GM18861 (cell line): ENCODE data around the gene FAM228A.
A peak's percentile ranks its signal among the peaks of the same experiment; 100 is the strongest.
"Not testable (repeated sequence)": the region's sequence is repeated elsewhere in the genome, so short reads cannot be mapped to it uniquely, and the experiment has no call there.

Experiments used
- ATAC-seq: cut with Tn5 transposase; IDR thresholded peaks from one replicate; pipeline ENCODE4 v1.9.1; 2021; ENCODE audit not compliant: unreplicated experiment

FAM228A gene

DNA sequence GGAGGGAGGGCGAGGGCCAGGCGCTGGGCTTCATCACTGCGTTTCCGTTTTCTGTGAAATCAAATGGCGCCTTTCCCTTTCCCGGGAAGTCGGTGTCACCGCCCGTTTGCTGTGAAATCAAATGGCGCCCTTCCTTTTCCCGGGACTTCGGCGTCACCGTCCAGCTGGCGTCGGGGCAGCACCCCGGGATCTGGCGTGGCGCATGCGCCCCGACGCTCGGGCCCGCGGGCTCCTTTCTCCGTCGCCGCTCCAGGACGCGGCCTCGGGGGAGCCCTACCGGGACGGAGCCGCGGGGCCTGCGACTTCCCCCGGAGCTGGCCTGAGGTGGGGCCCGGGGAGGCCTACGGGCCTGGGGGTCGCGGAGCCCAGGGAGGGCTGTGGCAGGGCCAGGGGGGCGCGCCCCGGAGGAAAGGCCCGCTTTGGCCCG, at the start of gene FAM228A:
FAM228A (plus strand) TSS at position 203 of the 427 bp plus-strand sequence. CDS start 428 bp downstream, outside the sequence.
- no peak for ATAC-seq

DNA sequence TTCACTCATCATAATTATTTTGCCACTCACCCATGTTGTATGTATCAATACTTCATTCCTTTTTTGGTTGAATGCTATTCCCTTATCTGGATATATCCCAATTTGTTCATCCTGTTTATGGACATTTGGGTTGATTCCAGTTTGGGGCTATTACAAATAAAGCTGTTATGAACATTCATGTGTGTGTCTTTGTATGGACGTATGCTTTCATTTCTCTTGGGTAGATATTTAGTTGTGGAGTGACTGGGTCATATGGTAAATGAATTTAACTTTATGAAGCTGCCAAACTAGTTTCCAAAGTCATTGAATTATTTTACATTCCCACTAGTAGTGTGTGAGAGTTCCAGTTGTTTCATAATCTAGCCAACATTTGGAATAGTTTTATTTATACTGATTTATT, 48.9 kb upstream of the FAM228A start:
- ATAC-seq: no peak

DNA sequence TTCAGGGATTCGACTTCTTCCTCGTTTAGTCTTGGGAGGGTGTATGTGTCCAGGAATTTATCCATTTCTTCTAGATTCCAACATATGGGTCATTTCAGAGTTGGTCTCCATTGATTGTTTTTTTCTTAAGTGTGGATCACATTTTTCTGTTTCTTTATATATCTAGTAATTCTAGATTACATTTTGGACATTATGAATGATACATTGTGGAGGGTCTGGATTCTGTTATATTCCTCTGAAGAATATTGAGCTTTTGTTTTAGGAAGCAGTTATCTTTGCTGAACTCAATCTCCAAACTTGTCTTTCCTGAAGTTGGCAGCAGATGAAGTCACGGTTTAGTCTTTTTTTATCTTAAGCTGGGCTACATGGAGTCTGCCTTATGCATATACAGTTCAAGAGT, 42.3 kb upstream of the FAM228A start:
- no peak for ATAC-seq

DNA sequence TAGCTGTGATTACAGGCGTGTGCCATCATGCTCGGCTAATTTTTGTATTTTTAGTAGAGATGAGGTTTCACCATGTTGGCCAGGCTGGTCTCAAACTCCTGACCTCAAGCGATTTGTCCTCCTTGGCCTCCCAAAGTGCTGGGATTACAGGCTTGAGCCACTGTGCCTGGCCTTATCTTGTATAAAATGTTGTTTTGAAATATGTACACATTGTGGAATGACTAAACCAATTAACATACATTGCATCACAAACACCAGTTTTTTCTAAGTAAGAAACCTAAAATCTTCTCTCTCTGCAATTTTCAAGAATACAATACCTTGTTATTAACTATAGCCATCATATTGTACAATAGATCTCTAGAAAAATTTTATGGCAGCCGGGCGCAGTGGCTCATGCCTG, 34.5 kb upstream of the FAM228A start:
- not testable (repeated sequence) for ATAC-seq

DNA sequence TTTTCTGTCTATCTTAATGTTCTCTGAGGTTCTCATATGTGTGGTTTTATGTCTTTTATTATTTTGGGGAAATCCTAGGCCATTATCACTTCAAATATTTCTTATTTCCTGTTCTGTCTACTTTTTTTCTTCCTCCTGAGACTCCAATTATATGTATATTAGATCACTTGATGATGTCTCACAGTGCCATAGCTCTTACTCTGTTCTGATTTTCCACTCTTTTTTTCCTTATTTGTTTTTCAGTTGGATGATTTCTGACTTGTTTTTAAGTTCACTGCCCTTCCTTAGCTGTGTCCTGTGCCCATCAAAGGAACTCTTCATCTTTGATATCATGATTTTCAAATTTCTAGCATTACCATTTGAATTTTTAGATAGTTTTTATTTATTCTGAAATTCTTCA, 27.5 kb upstream of the FAM228A start:
- no peak for ATAC-seq

DNA sequence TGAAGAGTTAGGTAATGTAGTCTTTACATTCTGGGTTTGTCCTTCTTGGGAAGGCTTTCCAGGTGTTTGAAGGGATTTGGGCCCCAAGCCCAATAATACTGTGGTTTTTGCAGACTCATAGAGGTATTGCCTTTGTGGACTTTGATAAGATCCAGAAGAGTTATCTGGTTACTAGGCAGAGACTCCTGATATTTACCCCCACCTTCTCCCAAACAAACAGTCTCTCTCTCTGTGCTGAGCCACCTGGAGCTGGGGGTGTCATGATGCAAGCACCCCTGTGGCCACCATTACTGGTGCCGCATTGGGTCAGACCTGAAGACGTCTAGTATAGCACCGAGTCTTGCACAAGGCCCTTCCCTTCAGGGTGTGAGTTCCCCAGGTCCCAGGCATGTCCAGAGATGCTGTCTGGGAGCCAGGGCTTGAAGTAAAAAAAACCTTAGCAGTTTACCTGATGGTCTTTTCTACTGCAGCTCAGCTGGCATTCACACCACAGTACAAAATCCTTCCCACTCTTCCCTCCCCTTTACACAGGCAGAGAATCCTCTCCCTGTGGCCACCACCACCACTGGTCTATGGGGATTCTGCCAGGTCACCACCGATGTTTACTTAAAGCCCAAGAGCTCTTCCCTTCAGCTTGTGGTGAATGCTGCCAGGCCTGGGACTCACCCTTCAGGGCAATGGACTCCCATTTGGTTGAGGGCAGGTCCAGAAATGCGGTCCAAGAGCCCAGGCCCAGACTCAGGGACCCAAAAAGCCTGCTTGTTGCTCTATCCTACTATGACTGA, 22.2 kb upstream of the FAM228A start:
- no peak for ATAC-seq

DNA sequence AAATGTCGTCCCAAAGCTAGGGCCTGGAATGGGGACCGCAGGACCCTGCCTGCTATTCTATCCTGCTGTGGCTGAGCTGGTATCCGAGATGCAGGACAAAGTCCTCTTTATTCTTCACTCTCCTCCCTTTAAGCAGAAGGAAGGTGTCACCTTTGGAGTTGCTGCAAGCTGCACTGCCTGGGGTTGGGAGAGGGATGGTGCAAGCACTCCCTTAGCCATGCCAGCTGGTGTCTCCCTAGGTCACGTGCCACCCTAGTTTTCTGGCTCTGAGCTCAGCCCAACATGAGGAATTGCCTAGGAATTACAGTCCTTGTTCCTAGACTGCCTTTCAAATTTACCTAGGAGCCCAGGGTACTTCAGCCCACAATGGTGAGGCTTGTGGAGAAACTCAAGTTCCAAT, 21.4 kb upstream of the FAM228A start:
- ATAC-seq: no peak

DNA sequence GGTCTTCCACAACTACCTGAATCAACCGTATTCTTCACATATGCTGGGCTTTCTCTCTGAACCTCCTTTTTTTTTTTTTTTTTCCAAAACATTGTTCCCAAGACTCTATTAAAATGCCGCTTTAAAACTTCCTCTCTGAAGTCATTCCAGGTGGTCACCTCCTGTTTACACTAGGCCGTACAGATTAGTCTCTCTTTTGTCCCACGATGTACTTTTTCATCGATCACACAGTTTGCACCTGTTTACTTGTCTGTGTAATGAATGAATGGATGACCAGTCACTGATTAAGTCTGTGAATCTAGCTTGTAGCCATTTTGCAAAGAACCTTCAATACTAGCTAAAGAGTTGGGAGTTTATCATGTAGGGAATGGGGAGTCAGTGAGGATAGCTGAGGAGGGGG, 16.7 kb upstream of the FAM228A start:
- ATAC-seq: no peak

DNA sequence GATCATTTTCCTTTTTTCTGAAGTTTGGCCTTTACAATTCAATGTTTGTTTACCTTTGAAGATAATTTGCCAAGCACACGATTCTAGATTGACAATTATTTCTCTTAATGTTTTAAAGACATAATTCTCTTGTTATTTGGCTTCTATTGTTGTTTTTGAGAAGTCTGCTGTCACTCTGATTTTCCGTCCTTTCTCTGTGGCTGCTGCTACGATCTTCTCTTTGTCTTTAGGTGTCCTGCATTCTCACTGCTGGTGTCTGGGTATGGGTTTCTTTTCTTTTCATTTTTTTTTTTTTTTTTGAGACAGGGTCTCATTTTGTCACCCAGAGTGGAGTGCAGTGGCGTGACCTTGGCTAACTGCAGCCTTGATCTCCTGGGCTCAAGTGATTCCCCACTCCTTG, 15.1 kb upstream of the FAM228A start:
- ATAC-seq: no peak

DNA sequence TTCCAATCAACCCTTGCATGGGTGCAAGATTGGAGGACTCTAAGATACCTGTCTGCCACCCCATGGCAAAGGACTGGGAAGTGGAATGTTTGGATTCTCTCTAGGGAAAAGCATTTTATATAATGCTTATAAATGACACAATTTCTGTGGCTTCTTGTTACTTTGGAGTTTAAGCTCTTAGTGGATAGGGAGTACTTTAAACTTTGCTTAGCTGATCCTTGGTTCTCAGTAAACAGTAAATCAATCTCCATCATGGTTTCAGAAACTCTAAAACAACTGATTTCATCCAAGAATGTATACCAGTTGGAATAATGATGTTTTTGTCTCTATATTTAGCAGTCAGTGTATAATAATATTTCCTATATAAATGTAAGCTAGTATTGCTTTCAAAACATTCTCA, 14.1 kb upstream of the FAM228A start:
- no peak for ATAC-seq

DNA sequence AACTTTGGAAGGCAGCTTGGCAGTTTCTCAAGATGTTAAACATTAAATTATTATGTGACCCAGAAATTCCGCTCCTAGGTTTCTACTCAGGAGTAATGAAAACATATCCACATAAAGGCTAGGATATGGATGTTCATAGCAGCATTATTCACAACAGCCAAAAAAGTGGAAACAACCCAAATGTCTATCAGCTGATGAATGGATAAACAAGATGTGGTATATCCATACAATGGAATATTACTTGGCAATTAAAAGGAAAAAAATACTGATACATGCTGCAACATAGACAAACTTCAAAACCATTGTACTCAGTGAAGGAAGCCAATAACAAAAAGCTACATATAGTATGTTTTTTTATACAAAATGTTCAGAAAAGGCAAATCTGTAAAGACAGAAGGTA, 12.4 kb upstream of the FAM228A start:
- ATAC-seq: no peak

DNA sequence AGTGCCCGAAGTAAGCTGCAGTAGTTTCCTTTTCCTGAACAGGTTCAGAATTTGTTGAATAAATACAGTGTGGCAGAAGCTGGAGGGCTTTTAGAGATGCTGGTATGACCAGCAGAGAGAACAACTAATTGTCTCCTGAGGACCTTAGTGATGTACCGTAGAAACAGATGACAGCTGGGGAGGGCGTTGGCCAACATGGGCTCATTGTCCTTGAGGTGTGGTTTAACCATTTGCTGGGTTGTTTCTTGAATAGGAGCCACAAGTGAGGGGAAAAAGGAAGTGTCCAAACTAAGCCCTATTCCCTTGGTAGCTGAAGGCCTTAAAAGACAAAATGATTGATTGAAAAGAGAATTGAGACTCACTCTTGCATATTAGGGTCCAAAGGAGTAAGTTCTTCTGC, 11.7 kb upstream of the FAM228A start:
- ATAC-seq: no peak

DNA sequence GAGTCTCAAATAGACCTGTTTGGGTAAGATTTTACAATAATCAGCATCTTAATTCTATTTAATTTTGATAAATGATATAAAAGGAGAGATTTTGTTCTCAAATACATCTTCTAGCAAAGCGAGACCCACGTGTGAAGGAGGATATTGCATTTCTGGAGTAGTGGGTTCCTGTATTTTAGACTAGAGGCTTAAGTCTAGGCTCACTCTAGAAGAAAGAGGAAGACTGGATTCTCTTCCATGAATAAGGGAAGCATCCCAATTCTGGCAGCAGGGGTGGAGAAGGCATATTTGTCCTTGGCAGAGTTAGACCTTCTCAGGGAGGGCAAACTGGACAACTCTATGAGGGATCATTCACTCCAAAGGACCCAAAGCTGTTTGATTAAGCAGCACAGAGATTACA, 11.3 kb upstream of the FAM228A start:
- ATAC-seq: no peak

DNA sequence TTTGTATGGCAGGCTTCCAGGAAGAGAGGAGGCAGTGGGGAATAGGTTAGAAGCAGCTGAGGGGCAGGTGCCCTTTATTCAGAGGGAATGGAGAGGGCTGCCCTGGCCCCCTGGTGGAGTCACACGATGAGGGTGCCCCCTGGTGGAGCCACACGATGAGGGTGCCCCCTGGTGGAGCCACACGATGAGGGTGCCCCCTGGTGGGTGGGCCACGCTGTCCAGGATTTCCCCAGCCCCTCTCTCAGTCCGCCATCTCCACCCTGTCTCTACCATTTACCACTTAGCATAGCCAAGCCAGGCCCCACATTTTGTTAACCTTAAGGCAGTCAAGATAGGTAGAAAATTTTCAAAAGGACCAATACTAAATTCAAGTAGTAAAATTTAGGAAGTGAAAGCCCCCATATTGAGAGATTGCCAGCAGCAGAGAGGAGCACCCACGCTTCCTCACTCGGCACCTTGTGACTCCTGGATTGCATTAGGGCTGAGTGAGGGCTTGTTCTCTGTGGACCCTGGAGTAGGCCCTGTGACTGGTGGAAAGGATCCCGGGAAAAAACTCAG, 10.4 kb upstream of the FAM228A start:
- no peak for ATAC-seq

DNA sequence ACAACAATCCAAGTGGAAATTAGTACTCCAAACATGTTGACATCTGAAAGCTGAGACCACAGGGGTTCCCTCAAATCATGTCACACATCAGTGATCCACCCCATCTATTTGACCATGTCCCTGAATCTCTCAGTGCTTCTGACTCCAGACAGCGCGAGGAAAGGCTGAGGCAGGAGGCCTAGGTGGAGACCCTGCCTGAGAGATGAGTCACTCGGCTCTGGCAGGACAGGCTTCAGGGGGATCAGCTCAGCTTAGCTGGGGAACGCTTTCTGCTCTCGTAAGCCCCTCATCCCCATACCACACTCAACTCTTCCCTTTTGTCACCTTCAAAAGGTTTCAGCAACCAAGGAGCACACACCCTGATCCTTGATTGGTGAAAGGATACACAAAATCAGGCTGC, 5.8 kb upstream of the FAM228A start:
- ATAC-seq: no peak

DNA sequence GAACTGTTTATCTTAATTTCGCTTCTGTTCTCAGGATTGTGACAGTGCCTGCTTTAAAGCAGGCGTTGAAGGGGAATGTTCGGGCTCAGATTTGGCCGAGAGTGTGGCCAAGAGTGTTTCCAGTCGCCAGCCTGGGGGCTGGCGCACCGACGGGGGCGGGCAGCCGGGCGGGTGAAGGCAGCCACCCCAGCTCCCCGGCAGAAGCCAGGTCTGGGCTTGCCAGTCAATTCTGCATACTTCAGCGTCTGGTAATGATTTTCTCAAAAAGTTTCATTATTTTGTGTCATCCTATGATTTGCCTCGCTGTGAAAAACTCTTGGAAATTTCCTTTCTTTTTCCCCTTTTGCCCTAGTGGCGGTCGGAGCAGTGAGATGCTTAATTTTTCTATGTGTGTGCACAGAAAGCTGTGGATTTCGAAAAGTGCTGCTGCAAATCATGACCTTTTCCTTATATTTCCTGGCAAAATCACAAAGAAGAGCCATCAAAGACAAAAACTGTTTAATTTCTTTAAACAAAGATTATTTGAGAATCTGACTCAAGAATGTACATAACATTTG, 856 bp downstream of the FAM228A start:
- ATAC-seq: no peak

DNA sequence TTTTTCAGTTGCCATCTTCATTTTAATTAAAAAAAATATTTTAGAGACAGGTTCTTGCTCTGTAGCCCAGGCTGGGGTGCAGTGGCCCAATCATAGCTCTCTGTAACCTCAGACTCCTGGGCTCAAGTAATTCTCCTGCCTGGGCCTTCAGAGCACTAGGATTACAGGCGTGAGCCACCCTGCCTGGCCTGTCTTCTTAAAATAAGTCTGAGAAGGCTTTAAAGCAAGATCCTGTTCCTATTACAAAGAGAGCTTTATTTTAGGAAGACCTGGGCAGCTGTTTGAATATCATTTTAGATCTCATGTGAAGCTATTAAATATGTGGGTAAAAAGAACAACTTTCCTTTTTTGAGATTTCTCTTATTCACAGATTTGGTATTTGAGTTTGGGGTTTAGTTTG, 1.5 kb downstream of the FAM228A start:
- no peak for ATAC-seq

DNA sequence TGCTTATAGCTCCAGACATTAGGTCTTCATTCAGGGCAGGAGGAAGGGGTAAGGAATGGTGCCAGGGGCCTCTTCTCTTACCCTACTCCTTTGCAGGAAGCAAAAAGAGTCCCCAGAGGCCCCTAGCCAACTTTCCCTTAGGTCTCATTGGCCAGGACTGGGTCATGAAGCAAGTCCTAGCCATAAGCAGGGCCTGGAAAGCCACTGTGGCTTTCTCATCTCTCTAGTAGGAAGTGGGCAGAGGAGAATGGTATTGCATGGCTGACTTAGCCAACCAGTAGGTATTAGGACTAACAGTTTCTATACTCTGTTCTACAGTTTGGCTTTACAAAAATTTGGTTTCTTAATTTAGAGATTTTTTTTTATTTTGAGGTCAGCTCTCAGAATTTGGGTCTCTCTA, 4.8 kb downstream of the FAM228A start:
- peak; percentile 46 for ATAC-seq

DNA sequence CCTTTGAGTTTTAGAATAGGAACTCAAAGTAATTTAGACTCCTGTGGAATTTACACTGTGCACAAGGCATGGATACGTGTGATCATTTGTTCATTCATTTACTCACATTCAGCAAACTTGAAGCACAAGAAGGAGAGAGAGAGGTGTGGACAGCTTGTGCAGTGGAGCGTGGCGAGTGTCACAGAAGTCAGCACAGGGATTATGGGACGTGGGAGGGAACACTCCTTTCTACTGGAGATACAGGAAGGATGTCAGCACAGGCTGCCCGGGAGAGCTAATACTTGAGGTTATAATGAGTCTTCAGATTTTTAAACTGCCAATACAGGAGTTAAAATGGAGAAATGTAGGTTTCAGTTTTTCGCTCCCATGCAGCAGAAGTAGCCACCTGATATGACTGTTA, 7.0 kb downstream of the FAM228A start:
- ATAC-seq: no peak

DNA sequence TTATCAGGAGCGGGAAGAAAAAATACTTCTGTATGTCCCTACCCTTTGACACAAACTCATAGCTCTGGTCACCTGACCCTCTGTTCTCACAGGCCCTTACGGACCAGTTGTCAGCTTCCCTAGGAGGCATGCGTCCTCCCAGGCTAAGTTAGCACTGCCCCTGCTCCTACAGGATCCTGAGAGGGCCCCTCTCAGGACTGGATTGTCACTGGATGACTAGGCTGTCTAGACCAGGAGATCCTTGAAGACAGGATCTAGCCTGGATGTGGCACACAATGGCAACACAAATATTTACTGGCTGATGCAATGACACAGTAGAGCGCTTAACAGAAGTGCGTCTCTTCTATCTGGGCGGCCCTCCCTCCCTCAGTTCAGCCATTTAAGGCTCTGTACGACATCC, 7.7 kb downstream of the FAM228A start:
- no peak for ATAC-seq

DNA sequence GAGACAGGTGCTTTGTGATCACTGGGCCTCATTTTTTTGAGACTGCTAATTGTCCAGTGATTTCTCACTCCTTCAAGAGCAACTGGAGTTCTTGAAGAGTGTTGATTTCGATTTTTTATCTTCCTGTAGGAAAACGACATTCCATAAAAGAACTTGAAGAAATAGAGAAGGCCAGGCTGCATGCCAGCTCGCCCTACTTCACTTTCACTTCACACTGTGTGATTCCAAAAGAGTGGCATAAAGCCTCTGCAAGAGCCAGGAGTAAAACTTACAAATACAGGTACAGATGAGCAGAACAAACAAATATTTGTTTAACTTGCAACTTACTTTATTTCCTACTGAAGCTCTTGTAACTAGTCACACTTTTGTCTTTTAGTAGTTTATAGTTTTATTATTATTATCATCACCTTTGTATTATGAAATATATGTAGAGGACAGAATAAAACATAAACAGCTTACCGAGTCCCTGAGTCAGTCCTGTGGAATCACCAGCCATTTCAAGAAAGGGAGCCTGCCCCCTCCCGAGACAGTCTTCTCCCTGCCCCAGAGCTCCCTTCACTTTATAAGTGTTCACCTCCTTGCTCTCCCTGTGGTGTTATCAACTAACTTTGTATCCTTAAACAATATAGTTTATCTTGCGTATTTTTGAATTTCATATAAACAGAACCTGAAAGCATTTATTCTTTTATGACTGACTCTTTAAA, 8.7 kb downstream of the FAM228A start:
- no peak for ATAC-seq

DNA sequence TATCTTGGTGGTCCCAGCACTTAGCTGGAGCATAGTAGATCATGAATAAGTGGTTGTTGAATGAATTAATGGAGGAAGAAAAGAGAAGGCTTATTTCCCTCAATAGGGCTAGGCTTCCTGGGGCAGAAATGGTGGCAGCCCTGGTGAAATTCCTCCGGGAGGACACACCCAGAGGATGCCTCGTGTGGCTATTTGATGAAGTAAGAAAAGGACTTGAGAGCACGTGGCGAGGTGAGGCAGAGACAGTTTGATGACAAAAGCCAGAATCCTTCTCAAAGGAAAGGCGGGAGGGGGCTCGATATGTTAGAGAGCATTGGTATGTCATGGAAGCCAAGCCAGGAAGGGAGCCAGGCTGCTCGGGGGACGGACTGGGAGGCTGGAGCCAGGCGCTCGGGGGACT, 14.7 kb downstream of the FAM228A start:
- ATAC-seq: no peak
